Activated CD8-positive, alpha-beta T cell treated with anti-CD3 and anti-CD28 coated beads for 36 hours (primary cell): Measurements from ENCODE around the gene RNF121. TPM values are rescaled to one million over a fixed set of nuclear protein-coding genes. Genes with fewer than 3 reads are reported as not detected.
"Not testable (repeated sequence)": the region's sequence is repeated elsewhere in the genome, so short reads cannot be mapped to it uniquely, and the experiment has no call there.

ENCODE experiments used
- ATAC-seq: fragments of 200-7000 bp; cut with Tn5 transposase; one replicate; pipeline ENCODE4 v1.10.0; 2021; ENCODE audit warnings: mild to moderate bottlenecking, moderate library complexity
- CTCF ChIA-PET: fragments of 350-600 bp; sonication (Branson Sonifier 250); formaldehyde crosslinking; loops from one replicate; lab custom pipeline; 2021; ENCODE audit warnings: antibody characterized with exemption; lab: Charles Lee
- POLR2A ChIA-PET: fragments of 350-600 bp; sonication (Branson Sonifier 250); formaldehyde crosslinking; loops from one replicate; lab custom pipeline; 2021; ENCODE audit warnings: antibody characterized with exemption; lab: Charles Lee
- DNase-seq: peaks from one replicate; pipeline ENCODE4 v3.0.0-alpha.2; 2020
- H3K27ac Mint-ChIP-seq: one replicate; pipeline ENCODE4 v1.8.0; 2021; ENCODE audit warnings: mild to moderate bottlenecking, mixed read lengths
- H3K27me3 Mint-ChIP-seq: one replicate; pipeline ENCODE4 v1.8.0; 2021; ENCODE audit warnings: mixed read lengths
- H3K36me3 Mint-ChIP-seq: one replicate; pipeline ENCODE4 v1.8.0; 2021; ENCODE audit warnings: low read depth, mixed read lengths
- H3K4me1 Mint-ChIP-seq: one replicate; pipeline ENCODE4 v1.8.0; 2021; ENCODE audit warnings: low read depth, mixed read lengths
- H3K4me3 Mint-ChIP-seq: one replicate; pipeline ENCODE4 v1.8.0; 2021; ENCODE audit warnings: mild to moderate bottlenecking, moderate library complexity, mixed read lengths
- H3K9me3 Mint-ChIP-seq: one replicate; pipeline ENCODE4 v1.8.0; 2021; ENCODE audit warnings: mixed read lengths
- intact Hi-C: fragments of 100-400 bp; cut with micrococcal nuclease; formaldehyde crosslinking; loops from one replicate; pipeline ENCODE4 v1.10.0; 2022
- total RNA-seq, 2 experiments: library from RNA; stranded (reverse); gene quantifications; one replicate each; pipeline ENCODE4 v1.2.3, GENCODE V29; 2021
- TF ChIP-seq, protein P1 (sequence below): fragments of 200-600 bp; IDR thresholded peaks from one replicate; pipeline ENCODE4 v1.8.0; 2022; ENCODE audit warnings: antibody characterized with exemption, mild to moderate bottlenecking

The RNF121 gene
- total RNA-seq, result 10 to 100 TPM; 23.7 to 28.1 TPM

DNA sequence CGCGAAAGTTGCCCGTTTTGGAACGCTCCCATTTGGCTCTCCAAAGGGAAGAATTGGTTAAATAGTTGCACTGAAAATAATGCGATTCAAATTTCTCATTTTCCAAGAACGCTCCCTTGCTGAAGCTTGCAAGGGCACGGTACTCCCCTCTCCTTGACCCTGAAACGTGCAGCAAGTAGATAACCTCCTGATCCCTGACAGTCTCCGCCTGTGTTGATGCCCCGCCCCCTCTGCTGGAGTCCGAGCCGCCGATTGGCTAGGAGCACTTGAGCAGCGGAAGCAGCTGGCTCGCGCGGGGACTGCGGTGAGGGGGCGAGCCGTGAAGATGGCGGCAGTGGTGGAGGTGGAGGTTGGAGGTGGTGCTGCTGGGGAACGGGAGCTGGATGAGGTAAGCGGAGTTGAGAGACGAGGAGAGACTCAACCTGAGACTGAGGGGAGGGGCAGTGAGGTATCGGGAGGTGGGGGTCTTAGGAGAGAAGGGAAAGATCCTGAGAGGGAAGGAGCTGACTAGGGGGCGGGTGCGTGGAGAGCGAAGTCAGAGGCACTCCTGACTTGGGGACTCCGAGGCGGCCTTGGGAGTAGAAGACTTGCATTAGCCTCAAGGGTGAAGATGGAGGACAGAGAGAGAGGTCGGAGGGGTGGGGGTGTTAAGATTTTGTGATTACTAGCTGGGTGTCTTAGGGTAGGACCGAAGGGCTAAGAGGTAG, at the start of gene RNF121:
TSS of gene RNF121 (plus strand) at position 310 of the 707 bp plus-strand sequence. CDS start at position 326, 16 bp downstream.
- ATAC-seq, result peak; percentile 88
- no peaks in the 10 kb centered on the region for H3K27me3 Mint-ChIP-seq

DNA sequence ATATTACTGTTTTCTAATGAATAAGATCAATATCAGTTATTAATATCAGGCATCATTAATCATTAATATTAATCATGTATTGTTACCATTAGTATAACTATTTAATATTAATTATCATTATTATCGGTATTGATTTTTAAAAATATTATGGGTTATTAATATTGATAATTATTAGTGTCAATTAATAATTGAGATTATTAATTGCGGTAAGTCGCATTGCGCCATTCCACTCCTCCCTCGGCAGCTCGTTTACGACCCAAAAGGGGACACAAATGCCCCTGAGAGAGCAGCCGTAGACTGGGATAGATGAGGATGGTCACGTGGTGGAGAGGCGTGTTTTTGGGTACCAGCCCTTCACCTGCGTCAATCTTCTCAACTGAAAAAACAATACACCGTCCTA, 43.0 kb upstream of the RNF121 start:
- H3K36me3 Mint-ChIP-seq, DNase-seq, ATAC-seq, H3K4me3 Mint-ChIP-seq, intact Hi-C loops, H3K27me3 Mint-ChIP-seq, CTCF ChIA-PET, H3K27ac Mint-ChIP-seq, POLR2A ChIA-PET, H3K9me3 Mint-ChIP-seq, H3K4me1 Mint-ChIP-seq: not testable (repeated sequence)

More for the DNA sequence above, at the start of gene RNF121:
- peak within 1 kb of the TSS; percentile 95 for H3K4me3 Mint-ChIP-seq
- H3K9me3 Mint-ChIP-seq, result no peaks in the 10 kb centered on the region
- peak; percentile 100 for DNase-seq
- H3K36me3 Mint-ChIP-seq, result peaks cover 16% of the 10 kb centered on the region
- H3K27ac Mint-ChIP-seq, result peak within 1 kb of the TSS; percentile 99
- intact Hi-C loops, result no loop called here
- POLR2A ChIA-PET, result interaction anchor here (0.7 to 2.5 kb wide), 16 partner anchors 10 to 295 kb away, joined by 3 to 16 read pairs (median 4); partner anchors contain the start of genes ANAPC15 and TOMT
- TF ChIP-seq, protein P1, sequence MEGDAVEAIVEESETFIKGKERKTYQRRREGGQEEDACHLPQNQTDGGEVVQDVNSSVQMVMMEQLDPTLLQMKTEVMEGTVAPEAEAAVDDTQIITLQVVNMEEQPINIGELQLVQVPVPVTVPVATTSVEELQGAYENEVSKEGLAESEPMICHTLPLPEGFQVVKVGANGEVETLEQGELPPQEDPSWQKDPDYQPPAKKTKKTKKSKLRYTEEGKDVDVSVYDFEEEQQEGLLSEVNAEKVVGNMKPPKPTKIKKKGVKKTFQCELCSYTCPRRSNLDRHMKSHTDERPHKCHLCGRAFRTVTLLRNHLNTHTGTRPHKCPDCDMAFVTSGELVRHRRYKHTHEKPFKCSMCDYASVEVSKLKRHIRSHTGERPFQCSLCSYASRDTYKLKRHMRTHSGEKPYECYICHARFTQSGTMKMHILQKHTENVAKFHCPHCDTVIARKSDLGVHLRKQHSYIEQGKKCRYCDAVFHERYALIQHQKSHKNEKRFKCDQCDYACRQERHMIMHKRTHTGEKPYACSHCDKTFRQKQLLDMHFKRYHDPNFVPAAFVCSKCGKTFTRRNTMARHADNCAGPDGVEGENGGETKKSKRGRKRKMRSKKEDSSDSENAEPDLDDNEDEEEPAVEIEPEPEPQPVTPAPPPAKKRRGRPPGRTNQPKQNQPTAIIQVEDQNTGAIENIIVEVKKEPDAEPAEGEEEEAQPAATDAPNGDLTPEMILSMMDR, result no peak
- CTCF ChIA-PET, result interaction anchor here (0.9 to 2.2 kb wide), 8 partner anchors 17 to 502 kb away, joined by 3 to 7 read pairs (median 4); no protein-coding TSS in a partner anchor
- peaks cover 44% of the 10 kb centered on the region for H3K4me1 Mint-ChIP-seq

DNA sequence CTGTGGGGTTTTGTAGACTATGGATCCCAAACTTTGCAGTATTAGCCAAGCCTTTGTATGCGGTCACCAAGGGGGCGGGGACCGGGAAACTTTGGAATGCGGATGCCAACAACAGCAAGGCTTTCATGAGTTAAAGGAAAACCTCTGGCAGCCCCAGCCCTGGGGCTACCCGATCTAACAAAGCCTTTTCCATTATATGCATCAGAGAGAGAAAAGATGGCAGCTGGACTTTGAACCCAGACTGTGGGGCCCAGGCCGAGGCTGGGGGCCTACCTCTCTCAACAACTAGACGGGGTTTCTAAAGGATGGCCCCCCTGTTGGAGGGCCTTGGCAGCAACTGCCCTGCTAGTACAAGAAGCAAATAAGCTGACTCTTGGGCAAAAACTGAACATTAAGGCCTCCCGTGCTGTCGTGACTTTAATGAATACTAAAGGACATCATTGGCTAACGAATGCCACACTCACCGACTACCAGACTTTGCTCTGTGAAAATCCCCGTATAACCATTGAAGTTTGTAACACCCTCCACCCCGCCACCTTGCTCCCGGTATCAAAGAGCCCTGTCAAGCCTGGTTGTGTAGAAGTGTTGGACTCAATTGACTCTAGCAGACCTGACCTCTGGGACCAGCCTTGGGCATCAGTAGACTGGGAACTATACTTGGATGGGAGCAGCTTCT, 40.4 kb upstream of the RNF121 start:
- H3K27ac Mint-ChIP-seq, POLR2A ChIA-PET, ATAC-seq, DNase-seq, H3K4me1 Mint-ChIP-seq, H3K27me3 Mint-ChIP-seq, H3K36me3 Mint-ChIP-seq, H3K4me3 Mint-ChIP-seq, H3K9me3 Mint-ChIP-seq, intact Hi-C loops: not testable (repeated sequence)
- CTCF ChIA-PET, result interaction anchor here (0.6 kb wide), 1 partner anchor 13 kb away, joined by 3 read pairs; no protein-coding TSS in a partner anchor

DNA sequence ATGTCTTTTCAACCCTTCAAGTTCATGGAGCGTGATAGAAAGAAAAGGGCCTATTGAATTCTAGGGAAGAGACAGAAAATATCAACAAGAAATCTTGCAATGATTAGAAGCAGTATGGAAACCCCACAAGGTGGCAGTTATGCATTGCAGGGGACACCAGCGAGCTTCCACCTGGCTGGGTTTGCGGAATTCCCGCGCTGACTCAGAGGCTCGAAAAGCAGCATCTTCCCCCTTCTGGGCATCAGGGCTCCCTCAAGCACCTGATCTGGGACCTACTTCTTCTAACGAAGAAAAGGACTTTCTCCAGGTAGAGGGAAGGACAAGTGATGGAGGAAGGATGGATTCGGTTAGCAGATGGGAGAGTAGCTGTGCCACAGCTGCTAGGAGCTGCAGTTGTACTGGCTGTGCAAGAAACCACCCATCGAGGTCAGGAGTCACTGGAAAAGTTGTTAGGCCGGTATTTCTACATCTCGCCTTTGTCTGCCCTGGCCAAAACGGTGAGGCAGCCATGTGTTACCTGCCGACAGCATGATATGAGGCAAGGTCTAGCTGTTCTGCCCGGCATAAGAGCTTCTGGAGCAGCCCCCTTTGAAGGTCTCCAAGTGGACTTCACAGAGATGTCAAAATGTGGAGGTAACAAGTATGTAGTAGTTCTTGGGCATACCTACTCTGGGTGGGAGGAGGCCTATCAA, 39.5 kb upstream of the RNF121 start:
- H3K4me3 Mint-ChIP-seq, H3K9me3 Mint-ChIP-seq, H3K27me3 Mint-ChIP-seq, CTCF ChIA-PET, H3K27ac Mint-ChIP-seq, POLR2A ChIA-PET, intact Hi-C loops, H3K36me3 Mint-ChIP-seq, H3K4me1 Mint-ChIP-seq, DNase-seq, ATAC-seq: not testable (repeated sequence)

DNA sequence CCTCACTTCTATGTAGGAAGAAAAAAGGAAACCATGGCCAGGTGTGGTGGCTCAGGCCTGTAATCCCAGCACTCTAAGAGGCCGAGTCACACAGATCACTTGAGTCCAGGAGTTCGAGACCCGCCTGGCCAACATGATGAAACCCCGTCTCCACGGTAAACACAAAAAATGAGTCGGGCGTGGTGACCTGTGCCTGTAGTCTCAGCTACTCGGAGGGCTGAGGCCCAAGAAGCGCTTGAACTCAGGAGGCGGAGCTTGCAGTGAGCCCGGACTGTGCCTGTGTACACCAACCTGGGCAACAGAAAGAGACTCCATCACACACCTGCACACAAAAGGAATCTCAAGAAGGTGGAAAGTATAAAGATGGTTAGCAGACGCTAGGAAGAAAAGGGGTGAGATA, 32.9 kb upstream of the RNF121 start:
- Mint-ChIP-seq H3K27me3 (no peaks in the 10 kb centered on the region), H3K4me1 (no peaks in the 10 kb centered on the region), H3K36me3 (peaks cover 31% of the 10 kb centered on the region), H3K27ac (no peak overlapping the region), H3K4me3 (no peak overlapping the region), H3K9me3 (no peaks in the 10 kb centered on the region)
- ChIA-PET POLR2A (no interaction called here), CTCF (interaction anchor here (0.6 kb wide), 1 partner anchor 260 kb away, joined by 4 read pairs; no protein-coding TSS in a partner anchor)
- intact Hi-C loops, result no loop called here
- no peak for DNase-seq
- no peak for ATAC-seq
- TF ChIP-seq, protein P1, result no peak

DNA sequence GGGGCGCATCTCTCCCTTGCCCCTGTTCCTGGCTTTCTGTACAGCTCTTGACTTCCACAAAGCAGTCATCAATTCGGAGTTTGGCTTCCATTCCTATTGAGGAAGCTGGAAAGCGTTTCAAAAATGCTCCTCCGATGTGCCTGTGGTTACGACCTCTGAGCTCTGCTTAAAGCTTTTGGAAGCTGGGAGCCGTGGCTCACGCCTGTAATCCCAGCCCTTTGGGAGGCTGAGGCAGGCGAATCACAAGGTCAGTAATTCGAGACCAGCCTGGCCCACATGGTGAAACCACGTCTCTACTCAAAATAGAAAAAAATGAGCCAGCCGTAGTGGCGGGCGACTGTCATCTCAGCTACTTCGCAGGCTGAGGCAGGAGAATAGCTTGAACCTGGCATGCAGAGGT, 27.7 kb upstream of the RNF121 start:
- ATAC-seq, H3K4me3 Mint-ChIP-seq, DNase-seq, H3K27me3 Mint-ChIP-seq, H3K27ac Mint-ChIP-seq, H3K9me3 Mint-ChIP-seq, POLR2A ChIA-PET, CTCF ChIA-PET, intact Hi-C loops, H3K4me1 Mint-ChIP-seq: not testable (repeated sequence)
- peaks cover 37% of the 10 kb centered on the region for H3K36me3 Mint-ChIP-seq
